K562 (cell line): ENCODE data around the gene CITED1. TPM values are rescaled to one million over a fixed set of nuclear protein-coding genes. Genes with fewer than 3 reads are reported as not detected.

Experiments used
- AFF1 ChIP-seq, 2 experiments: fragments of 450-650 bp; IDR thresholded peaks; 2 replicates each; pipeline ENCODE4 v1.6.1; 2018; ENCODE audit warnings: mild to moderate bottlenecking in 2 of 2, low read depth in 1 of 2; ENCODE audit not compliant: partially characterized antibody in 2 of 2
- BRD4 ChIP-seq: fragments of 200-600 bp; sonication (generic); IDR thresholded peaks from 2 replicates; pipeline ENCODE4 v1.6.1; 2017; ENCODE audit warnings: inconsistent platforms
- CCNT2 ChIP-seq: IDR thresholded peaks from 2 replicates; pipeline ENCODE4 v1.6.1; 2011; ENCODE audit warnings: borderline replicate concordance, low read depth, mild to moderate bottlenecking, moderate library complexity, mixed read lengths, low read length; ENCODE audit not compliant: insufficient read length; ENCODE audit errors: extremely low read depth
- FOS ChIP-seq: IDR thresholded peaks from 3 replicates; pipeline ENCODE4 v1.6.1; 2011; ENCODE audit not compliant: insufficient read length; ENCODE audit errors: extremely low read depth
- ILF3 ChIP-seq: fragments of 450-650 bp; IDR thresholded peaks from 2 replicates; pipeline ENCODE4 v1.6.1; 2018; ENCODE audit warnings: antibody characterized with exemption, mild to moderate bottlenecking, moderate library complexity, borderline replicate concordance
- MCM5 ChIP-seq: fragments of 450-650 bp; IDR thresholded peaks from 2 replicates; pipeline ENCODE4 v1.6.1; 2016; ENCODE audit warnings: low read depth
- MYC ChIP-seq, 2 experiments: fragments of 250-450 bp in 1 of 2; sonication (Bioruptor Pico) in 1 of 2; IDR thresholded peaks; 2 replicates each; pipeline versions ENCODE4 v1.5.1 to v1.6.1; 2012 to 2021; ENCODE audit warnings: low read depth in 2 of 2, borderline replicate concordance in 1 of 2, improper control_type of control experiment in 1 of 2, low read length in 1 of 2, mild to moderate bottlenecking in 1 of 2, moderate library complexity in 1 of 2
- RNF219 ChIP-seq: fragments of 250-450 bp; sonication (Bioruptor Pico); IDR thresholded peaks from 2 replicates; pipeline ENCODE4 v1.5.0; 2022; ENCODE audit warnings: mild to moderate bottlenecking
- U2AF2 ChIP-seq: fragments of 200-400 bp; formaldehyde crosslinking; optimal IDR thresholded peaks from 2 replicates; pipeline ENCODE3; 2017; ENCODE audit warnings: low read depth, mild to moderate bottlenecking, low read length
- ZNF184 ChIP-seq: sonication (generic); formaldehyde crosslinking; IDR thresholded peaks from 2 replicates; pipeline ENCODE4 v1.5.0; 2020; ENCODE audit warnings: missing genetic modification reagents
- ZNF407 ChIP-seq: fragments of 450-650 bp; IDR thresholded peaks from 2 replicates; pipeline ENCODE4 v1.6.1; 2016; ENCODE audit warnings: low read depth
- ZNF785 ChIP-seq: fragments of 250-450 bp; sonication (Bioruptor Pico); IDR thresholded peaks from 2 replicates; pipeline ENCODE4 v1.4.0; 2020; ENCODE audit warnings: mild to moderate bottlenecking
- polyA plus RNA-seq, 8 experiments: library from polyadenylated mRNA; depleted of rRNA in 4 of 8; stranded (reverse) in 5 of 8; unstranded in 3 of 8; fragments of >200 nt; fragmentation: Nextera tagmentation in 2 of 8; fragmentation: Illumina TruSeq in 1 of 8; extraction: Ambion mirVana in 2 of 8; extraction: Trizol in 1 of 8; gene quantifications; 2 replicates each; pipeline versions ENCODE4 v1.2.1 to v1.2.3, GENCODE V29; 2011 to 2014; ENCODE audit warnings: inconsistent platforms in 1 of 8, missing spikeins in 1 of 8
- total RNA-seq, 7 experiments: library from RNA; depleted of rRNA in 6 of 7; stranded (reverse); fragments of >200 nt in 6 of 7; fragmentation: Illumina TruSeq in 2 of 7; extraction: Trizol in 2 of 7; gene quantifications; 2 replicates each; pipeline versions ENCODE4 v1.2.1 to v1.2.3, GENCODE V29; 2011 to 2021; ENCODE audit warnings: low replicate concordance in 1 of 7

CITED1 gene
- total and polyA plus RNA-seq, 9 of the 15 experiments (the other 6 are each of a cell fraction or from before 2014, with no cell fraction given), result 0.56 to 5.8 (median 4.2) TPM

GRCh38 chrX:72308566-72309296 is 3.0 kb upstream of the CITED1 start (continued):
- TF ChIP-seq AFF1 (IDR thresholded peaks at IDR 0.05; ENCODE audit: low read depth in 1 of 2, partially characterized antibody in 2 of 2) (no peak), BRD4 (no peak), MYC (IDR thresholded peaks at IDR 0.05; ENCODE audit: low read depth, low read length) (no peak), MYC (CRISPR knock-in tag; IDR thresholded peaks at IDR 0.05; ENCODE audit: borderline replicate concordance, low read depth) (no peak), ZNF407 (no peak), MCM5 (no peak), ILF3 (no peak), ZNF785 (CRISPR knock-in tag) (no peak), CCNT2 (no peak), U2AF2 (no peak), FOS (no peak), ZNF184 (CRISPR knock-in tag) (peak; percentile 92), RNF219 (CRISPR knock-in tag) (no peak)
